GM21423 (cell line): ENCODE measurements around the gene ADCY7.
"Not testable (repeated sequence)": the region's sequence is repeated elsewhere in the genome, so short reads cannot be mapped to it uniquely, and the experiment has no call there.

Experiments used
- ATAC-seq: cut with Tn5 transposase; IDR thresholded peaks from one replicate; pipeline ENCODE4 v1.9.1; 2021; ENCODE audit warnings: mild to moderate bottlenecking, moderate library complexity; ENCODE audit not compliant: unreplicated experiment

Gene ADCY7

GRCh38 chr16:50332599-50332998 lies 66.2 kb downstream of the ADCY7 start:
- no peak for ATAC-seq

GRCh38 chr16:50334106-50334975 lies 68.0 kb downstream of the ADCY7 start:
- ATAC-seq: no peak

DNA sequence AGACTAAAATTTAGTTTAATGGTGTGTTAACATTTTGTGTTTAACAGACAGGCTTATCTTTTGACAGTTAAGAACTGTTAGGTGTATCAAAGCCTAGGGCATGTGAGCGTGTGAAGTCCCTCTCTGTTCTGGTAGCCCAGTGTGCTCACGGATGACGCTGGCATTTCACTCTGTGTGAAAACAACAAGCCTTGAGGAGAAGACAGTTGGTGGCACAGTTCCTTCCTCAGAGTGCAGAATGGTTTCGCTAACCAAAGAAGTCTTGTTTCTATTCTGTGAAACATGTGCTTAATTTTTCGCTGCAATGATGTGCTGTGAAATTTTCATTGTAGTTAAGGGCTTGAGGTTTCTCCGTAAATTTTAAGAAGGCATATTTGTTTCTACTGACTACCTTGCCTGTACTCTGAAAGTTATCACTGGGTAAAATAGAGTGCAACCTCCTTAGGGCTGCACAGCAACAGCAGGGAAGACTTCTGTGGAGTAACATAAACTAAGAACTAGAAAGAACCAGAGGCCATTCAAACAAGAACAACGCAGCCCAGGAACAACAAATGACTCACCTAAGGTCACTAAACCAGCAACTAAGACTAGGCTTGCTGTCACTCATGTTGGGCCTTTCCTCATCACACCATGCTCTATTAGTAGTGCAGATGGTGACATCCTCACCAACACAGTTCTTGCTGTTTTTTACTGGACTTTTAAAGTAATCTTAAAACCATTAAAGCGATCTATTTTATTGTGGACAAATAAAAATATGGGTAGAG lies 69.0 kb downstream of the ADCY7 start:
- ATAC-seq: peak; percentile 74

DNA sequence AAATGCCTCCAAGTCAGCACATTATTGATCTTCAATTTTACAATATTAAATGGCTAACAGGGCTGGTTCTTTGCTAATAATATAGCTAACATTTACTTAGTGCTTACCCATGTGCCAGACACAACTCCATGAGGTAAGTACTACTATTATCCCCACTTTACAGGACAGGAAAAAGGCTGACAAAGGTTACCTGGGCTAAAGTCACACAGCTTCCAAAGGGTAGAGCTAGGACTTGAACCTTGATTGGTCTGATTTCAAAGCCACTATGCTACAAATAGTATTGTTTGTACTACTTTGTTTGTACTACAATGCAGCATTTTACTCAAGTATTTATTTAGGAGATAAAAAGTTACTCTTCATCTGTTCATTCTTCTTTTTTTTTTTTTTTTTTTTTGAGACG lies 70.5 kb downstream of the ADCY7 start:
- ATAC-seq: no peak

DNA sequence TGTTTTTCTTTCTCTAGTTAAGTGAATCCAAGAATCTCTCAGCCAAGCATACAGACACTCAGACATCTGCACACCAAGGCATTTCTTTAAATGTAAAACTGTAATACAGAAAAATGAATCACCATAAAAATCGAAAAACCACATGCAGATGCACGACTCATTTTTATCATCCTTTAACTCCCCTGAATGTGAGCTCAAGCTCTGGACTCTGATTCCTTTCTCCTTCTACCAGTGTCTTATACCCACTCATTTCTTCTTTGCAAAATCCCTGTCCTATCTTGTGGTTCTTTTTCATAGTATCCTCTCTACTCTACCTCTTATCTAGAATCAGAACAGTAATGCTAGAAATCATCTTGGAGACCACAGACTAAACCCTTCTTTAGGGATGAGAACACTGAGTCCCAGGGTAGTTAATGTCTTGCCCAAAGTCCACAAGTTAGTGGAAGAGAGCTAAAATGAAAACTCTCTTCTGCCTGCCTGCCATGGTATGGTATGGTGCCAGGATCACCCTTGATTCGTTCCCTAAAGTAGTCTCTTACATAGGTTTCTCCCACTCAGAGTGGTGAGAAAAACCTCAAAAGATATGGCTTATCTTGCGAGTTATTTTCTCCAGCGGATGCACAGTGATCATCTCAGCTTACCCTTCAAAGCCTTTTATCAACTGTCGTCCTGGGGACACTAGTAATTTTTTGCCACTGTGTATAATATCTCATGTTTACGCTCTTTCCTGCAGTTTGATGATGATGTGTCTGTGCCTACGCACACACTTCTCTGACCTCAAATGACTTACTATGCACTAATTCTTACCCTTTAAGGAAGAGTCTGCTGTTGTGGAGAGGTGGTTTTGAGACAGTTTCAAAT lies 72.2 kb downstream of the ADCY7 start:
- no peak for ATAC-seq

GRCh38 chr16:50340578-50340977 lies 74.2 kb downstream of the ADCY7 start:
- no peak for ATAC-seq

DNA sequence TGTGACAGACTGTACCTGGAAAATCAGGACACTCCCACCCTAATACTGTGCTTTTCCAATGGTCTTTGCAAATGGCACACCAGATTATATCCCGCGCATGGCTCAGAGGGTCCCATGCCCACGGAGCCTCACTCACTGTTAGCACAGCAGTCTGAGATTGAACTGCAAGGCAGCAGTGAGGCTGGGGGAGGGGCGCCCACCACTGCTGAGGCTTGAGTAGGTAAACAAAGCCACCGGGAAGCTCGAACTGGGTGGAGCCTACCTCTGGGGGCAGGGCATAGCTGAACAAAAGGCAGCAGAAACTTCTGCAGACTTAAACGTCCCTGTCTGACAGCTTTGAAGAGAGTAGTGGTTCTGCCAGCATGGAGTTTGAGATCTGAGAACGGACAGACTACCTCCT lies 77.2 kb downstream of the ADCY7 start:
- not testable (repeated sequence) for ATAC-seq

DNA sequence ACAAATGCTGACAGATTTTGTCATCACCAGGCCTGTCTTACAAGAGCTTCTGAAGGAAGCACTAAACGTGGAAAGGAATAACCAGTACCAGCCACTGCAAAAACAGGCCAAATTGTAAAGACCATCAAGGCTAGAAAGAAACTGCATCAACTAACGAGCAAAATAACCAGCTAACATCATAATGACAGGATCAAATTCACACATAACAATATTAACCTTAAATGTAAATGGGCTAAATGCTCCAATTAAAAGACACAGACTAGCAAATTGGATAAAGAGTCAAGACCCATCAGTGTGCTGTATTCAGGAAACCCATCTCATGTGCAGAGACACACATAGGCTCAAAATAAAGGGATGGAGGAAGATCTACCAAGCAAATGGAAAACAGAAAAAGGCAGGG lies 78.9 kb downstream of the ADCY7 start:
- ATAC-seq: not testable (repeated sequence)

DNA sequence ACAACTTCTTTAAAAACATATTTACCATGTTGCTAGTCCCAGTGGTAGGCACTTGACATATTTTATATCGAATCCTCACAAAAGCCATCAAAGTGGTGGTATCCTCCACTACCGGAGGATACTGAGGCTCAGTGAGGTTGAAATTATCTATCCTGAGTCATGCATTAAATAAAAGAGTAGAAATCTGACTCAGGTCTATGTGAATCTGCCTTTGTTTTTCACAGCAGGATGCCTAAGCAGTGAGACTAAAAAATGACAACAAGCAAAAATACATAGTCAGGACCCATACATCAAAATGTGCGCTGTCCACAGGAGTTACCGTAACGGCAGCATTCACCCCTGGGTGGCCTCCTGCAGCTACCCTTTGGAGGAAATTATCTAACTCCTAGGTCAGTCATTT lies 84.8 kb downstream of the ADCY7 start:
- no peak for ATAC-seq

- ATAC-seq: no peak
Observed at GRCh38 chr16:50351952-50352351, 85.6 kb downstream of the ADCY7 start.

GRCh38 chr16:50354082-50354481 lies 87.7 kb downstream of the ADCY7 start:
- ATAC-seq: no peak

- no peak for ATAC-seq
Observed at GRCh38 chr16:50354629-50355456, 88.5 kb downstream of the ADCY7 start.

DNA sequence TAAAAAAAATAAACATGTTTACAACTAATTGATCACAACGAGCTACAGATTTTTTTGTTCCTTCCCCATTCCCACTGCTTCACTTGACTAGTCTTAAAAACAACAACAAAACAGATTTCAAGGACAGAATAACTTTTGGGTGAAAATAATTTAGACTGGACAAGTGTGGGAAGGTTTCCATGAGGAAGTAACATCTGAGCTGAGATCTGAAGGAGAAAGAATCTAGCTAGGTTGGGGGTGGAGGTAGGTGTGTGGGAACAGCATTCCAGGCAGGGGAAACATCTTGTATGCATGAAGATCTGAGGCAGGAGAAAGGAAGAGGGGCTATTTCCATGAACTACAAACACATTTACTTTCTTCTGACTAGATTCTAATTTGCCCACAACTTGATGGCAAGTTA lies 93.3 kb downstream of the ADCY7 start:
- no peak for ATAC-seq

- ATAC-seq: no peak
Observed at GRCh38 chr16:50360033-50360778, 93.9 kb downstream of the ADCY7 start.

GRCh38 chr16:50360779-50361178 lies 94.4 kb downstream of the ADCY7 start:
- ATAC-seq: no peak

GRCh38 chr16:50363656-50364055 lies 97.3 kb downstream of the ADCY7 start:
- ATAC-seq: no peak

GRCh38 chr16:50365791-50366575 lies 99.6 kb downstream of the ADCY7 start:
- ATAC-seq: no peak
